PC-9 (cell line): Measurements from ENCODE around the gene SDHB. TPM values are rescaled to one million over a fixed set of nuclear protein-coding genes. Genes with fewer than 3 reads are reported as not detected.
A peak's percentile ranks its signal among the peaks of the same experiment; 100 is the strongest.

Experiments
- BruUV-seq: library from RNA; stranded (reverse); fragments of 400-500 nt; replicated peaks from 2 replicates; lab custom pipeline; 2021; lab: Mats Ljungman, UMichigan
- CTCF ChIA-PET: fragments of 300-600 bp; sonication (Branson Sonifier 250); formaldehyde crosslinking; loops from one replicate; lab custom pipeline; 2022; ENCODE audit warnings: antibody characterized with exemption; lab: Charles Lee
- POLR2A ChIA-PET: fragments of 300-600 bp; sonication (Branson Sonifier 250); formaldehyde crosslinking; loops from one replicate; lab custom pipeline; 2022; ENCODE audit warnings: antibody characterized with exemption; ENCODE audit not compliant: unreplicated experiment; lab: Charles Lee
- DNase-seq, 2 experiments: peaks; one replicate each; pipeline versions ENCODE4 v3.0.0 to v3.0.0-alpha.2; 2015 to 2022; ENCODE audit warnings: mixed read lengths in 1 of 2
- H2AFZ ChIP-seq: fragments of 200-600 bp; sonication (generic); 2 replicates; pipeline ENCODE4 v1.8.1; 2017; ENCODE audit warnings: antibody characterized with exemption
- H3F3A ChIP-seq: fragments of 200-600 bp; sonication (generic); 2 replicates; pipeline ENCODE4 v1.8.1; 2017; ENCODE audit warnings: antibody characterized with exemption, mild to moderate bottlenecking, low read depth; ENCODE audit not compliant: insufficient read depth
- H3K27ac ChIP-seq: fragments of 200-600 bp; sonication (generic); 2 replicates; pipeline ENCODE4 v1.6.1; 2016; ENCODE audit warnings: mixed run types
- H3K27me3 ChIP-seq: fragments of 200-600 bp; sonication (generic); 2 replicates; pipeline ENCODE4 v1.6.1; 2016; ENCODE audit warnings: low read depth, mixed run types; ENCODE audit not compliant: insufficient read depth
- H3K36me3 ChIP-seq: fragments of 200-600 bp; sonication (generic); 2 replicates; pipeline ENCODE4 v1.6.1; 2016; ENCODE audit warnings: low read depth, mixed run types
- H3K4me1 ChIP-seq: fragments of 200-600 bp; sonication (generic); replicated peaks from 2 replicates; pipeline ENCODE4 v1.6.1; 2016; ENCODE audit warnings: mixed run types; ENCODE audit not compliant: insufficient read depth
- H3K4me2 ChIP-seq: fragments of 200-600 bp; sonication (generic); 2 replicates; pipeline ENCODE4 v1.6.1; 2017; ENCODE audit warnings: mixed run types
- H3K4me3 ChIP-seq: fragments of 200-600 bp; sonication (generic); 2 replicates; pipeline ENCODE4 v1.6.1; 2016; ENCODE audit warnings: mixed run types
- H3K79me2 ChIP-seq: fragments of 200-600 bp; sonication (generic); 2 replicates; pipeline ENCODE4 v1.6.1; 2017; ENCODE audit warnings: low read depth, mixed run types
- H3K9me2 ChIP-seq: fragments of 200-600 bp; sonication (generic); 2 replicates; pipeline ENCODE4 v1.8.1; 2017; ENCODE audit warnings: mild to moderate bottlenecking; ENCODE audit not compliant: insufficient read depth
- H3K9me3 ChIP-seq: fragments of 200-600 bp; sonication (generic); 2 replicates; pipeline ENCODE4 v1.8.1; 2016; ENCODE audit warnings: low read depth; ENCODE audit not compliant: insufficient read depth
- H4K20me1 ChIP-seq: fragments of 200-600 bp; sonication (generic); 2 replicates; pipeline ENCODE4 v1.8.1; 2017; ENCODE audit not compliant: insufficient read depth
- EZH2 ChIP-seq: fragments of 200-600 bp; sonication (generic); IDR thresholded peaks from 2 replicates; pipeline ENCODE4 v1.8.0; 2017; ENCODE audit warnings: antibody characterized with exemption, low read depth
- intact Hi-C: fragments of 100-400 bp; cut with micrococcal nuclease; formaldehyde crosslinking; loops from one replicate; pipeline ENCODE4 v1.10.0; 2022; ENCODE audit not compliant: unreplicated experiment
- total RNA-seq: library from RNA; stranded (reverse); gene quantifications from 2 replicates; pipeline ENCODE4 v1.2.3, GENCODE V29; 2021
- TF ChIP-seq, protein P1 (sequence below): fragments of 200-600 bp; sonication (generic); conservative IDR thresholded peaks from 2 replicates; pipeline ENCODE4 v1.6.1; 2017; ENCODE audit warnings: mixed run types, antibody characterized with exemption, mild to moderate bottlenecking, moderate library complexity

Gene SDHB
- total RNA-seq, 1 experiment from 2014 or later, result 101 TPM

- Histone ChIP-seq H3K79me2 (no peaks in the 10 kb centered on the region), H3K9me3 (no peaks in the 10 kb centered on the region), H3K4me1 (no peaks in the 10 kb centered on the region), H3K36me3 (no peaks in the 10 kb centered on the region), H4K20me1 (no peaks in the 10 kb centered on the region), H3K4me3 (no peak overlapping the region), H3K27me3 (no peaks in the 10 kb centered on the region), H3F3A (no peaks in the 10 kb centered on the region), H3K4me2 (no peak overlapping the region), H3K27ac (no peak overlapping the region), H2AFZ (no peak overlapping the region), H3K9me2 (no peaks in the 10 kb centered on the region)
- POLR2A ChIA-PET, result no interaction called here
- intact Hi-C loops, result no loop called here
- no peak for TF ChIP-seq EZH2
- CTCF ChIA-PET, result no interaction called here
- BruUV-seq, result no TSS peak
- no peak for DNase-seq
These were observed 31.0 kb upstream of the SDHB start for GRCh38 chr1:17084787-17085186.

DNA sequence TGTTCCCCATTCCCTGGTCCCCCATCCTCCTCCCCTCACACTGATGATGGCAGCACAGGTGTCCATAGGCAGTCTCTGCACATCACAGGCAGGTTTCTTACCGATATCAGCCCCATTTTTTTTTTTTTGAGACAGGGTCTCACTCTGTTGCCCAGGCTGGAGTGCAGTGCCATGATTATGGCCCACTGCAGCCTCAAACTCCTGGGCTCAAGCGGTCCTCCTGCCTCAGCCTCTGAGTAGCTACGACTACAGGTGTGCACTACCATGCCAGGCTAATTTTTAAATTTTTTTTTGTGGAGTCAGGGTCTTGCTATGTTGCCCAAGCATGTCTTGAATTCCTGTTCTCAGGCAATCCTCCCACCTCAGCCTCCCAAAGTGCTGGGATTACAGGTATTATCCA is 28.9 kb upstream of the SDHB start:
- H3K4me3 ChIP-seq, result no peak overlapping the region
- TF ChIP-seq, protein P1, sequence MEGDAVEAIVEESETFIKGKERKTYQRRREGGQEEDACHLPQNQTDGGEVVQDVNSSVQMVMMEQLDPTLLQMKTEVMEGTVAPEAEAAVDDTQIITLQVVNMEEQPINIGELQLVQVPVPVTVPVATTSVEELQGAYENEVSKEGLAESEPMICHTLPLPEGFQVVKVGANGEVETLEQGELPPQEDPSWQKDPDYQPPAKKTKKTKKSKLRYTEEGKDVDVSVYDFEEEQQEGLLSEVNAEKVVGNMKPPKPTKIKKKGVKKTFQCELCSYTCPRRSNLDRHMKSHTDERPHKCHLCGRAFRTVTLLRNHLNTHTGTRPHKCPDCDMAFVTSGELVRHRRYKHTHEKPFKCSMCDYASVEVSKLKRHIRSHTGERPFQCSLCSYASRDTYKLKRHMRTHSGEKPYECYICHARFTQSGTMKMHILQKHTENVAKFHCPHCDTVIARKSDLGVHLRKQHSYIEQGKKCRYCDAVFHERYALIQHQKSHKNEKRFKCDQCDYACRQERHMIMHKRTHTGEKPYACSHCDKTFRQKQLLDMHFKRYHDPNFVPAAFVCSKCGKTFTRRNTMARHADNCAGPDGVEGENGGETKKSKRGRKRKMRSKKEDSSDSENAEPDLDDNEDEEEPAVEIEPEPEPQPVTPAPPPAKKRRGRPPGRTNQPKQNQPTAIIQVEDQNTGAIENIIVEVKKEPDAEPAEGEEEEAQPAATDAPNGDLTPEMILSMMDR, result no peak
- no peak for TF ChIP-seq EZH2
- H3K4me1 ChIP-seq, result no peaks in the 10 kb centered on the region
- H2AFZ ChIP-seq, result no peak overlapping the region
- ChIA-PET CTCF (no interaction called here), POLR2A (no interaction called here)
- H3K79me2 ChIP-seq, result no peaks in the 10 kb centered on the region
- H3K9me3 ChIP-seq, result no peaks in the 10 kb centered on the region
- H3F3A ChIP-seq, result no peaks in the 10 kb centered on the region
- H3K9me2 ChIP-seq, result no peaks in the 10 kb centered on the region
- no peaks in the 10 kb centered on the region for H4K20me1 ChIP-seq
- no peaks in the 10 kb centered on the region for H3K27me3 ChIP-seq
- H3K4me2 ChIP-seq, result no peak overlapping the region
- no peak for DNase-seq
- no TSS peak for BruUV-seq
- intact Hi-C loops, result no loop called here
- no peaks in the 10 kb centered on the region for H3K36me3 ChIP-seq
- no peak overlapping the region for H3K27ac ChIP-seq

- Histone ChIP-seq H3K9me2 (no peaks in the 10 kb centered on the region), H4K20me1 (no peaks in the 10 kb centered on the region), H2AFZ (no peak overlapping the region), H3K27ac (no peak overlapping the region), H3K79me2 (no peaks in the 10 kb centered on the region), H3K4me3 (no peak overlapping the region), H3K36me3 (no peaks in the 10 kb centered on the region), H3K27me3 (no peaks in the 10 kb centered on the region), H3F3A (no peaks in the 10 kb centered on the region), H3K4me2 (no peak overlapping the region), H3K9me3 (no peaks in the 10 kb centered on the region), H3K4me1 (no peaks in the 10 kb centered on the region)
- no TSS peak for BruUV-seq
- intact Hi-C loops, result loop anchor here (1.0 kb wide), 1 partner anchor 38 kb away; the partner anchor contains the start of gene PADI2
- ChIA-PET POLR2A (no interaction called here), CTCF (no interaction called here)
- TF ChIP-seq, protein P1, result no peak
- no peak for TF ChIP-seq EZH2
- peak in 1 of 2 experiments; percentile 58 for DNase-seq
These were observed 27.6 kb upstream of the SDHB start for GRCh38 chr1:17081439-17081838.

GRCh38 chr1:17080880-17081279 is 27.0 kb upstream of the SDHB start:
- BruUV-seq, result no TSS peak
- H3K4me3 ChIP-seq, result no peak overlapping the region
- ChIA-PET CTCF (no interaction called here), POLR2A (no interaction called here)
- H3F3A ChIP-seq, result no peaks in the 10 kb centered on the region
- no peaks in the 10 kb centered on the region for H3K36me3 ChIP-seq
- TF ChIP-seq EZH2, result no peak
- TF ChIP-seq, protein P1, result no peak
- intact Hi-C loops, result loop anchor here (1.0 kb wide), 1 partner anchor 38 kb away; the partner anchor contains the start of gene PADI2
- H3K4me2 ChIP-seq, result no peak overlapping the region
- no peaks in the 10 kb centered on the region for H3K9me2 ChIP-seq
- no peaks in the 10 kb centered on the region for H3K4me1 ChIP-seq
- no peaks in the 10 kb centered on the region for H3K27me3 ChIP-seq
- H3K79me2 ChIP-seq, result no peaks in the 10 kb centered on the region
- H2AFZ ChIP-seq, result no peak overlapping the region
- no peak overlapping the region for H3K27ac ChIP-seq
- peak in 1 of 2 experiments; percentile 60 for DNase-seq
- no peaks in the 10 kb centered on the region for H3K9me3 ChIP-seq
- H4K20me1 ChIP-seq, result no peaks in the 10 kb centered on the region
